Spleen (tissue), 13 donors: ENCODE measurements around the gene RBM38. TPM values are rescaled to one million over a fixed set of nuclear protein-coding genes. Genes with fewer than 3 reads are reported as not detected.
A peak's percentile ranks its signal among the peaks of the same experiment; 100 is the strongest.

ENCODE experiments used
- DNase-seq: peaks from one replicate; pipeline ENCODE4 v3.0.0-alpha.2; 2020
- H3K27ac ChIP-seq, 8 donors: fragments of 200-600 bp; sonication (generic) in 7 of 8; 1 replicate in 4 of 8; 2 replicates in 4 of 8; pipeline versions ENCODE4 v1.5.0 to v1.8.0; 2016 to 2021; ENCODE audit warnings: inconsistent platforms in 4 of 8, mild to moderate bottlenecking in 4 of 8, moderate library complexity in 1 of 8
- H3K27me3 ChIP-seq, 7 donors: fragments of 200-600 bp; sonication (generic) in 6 of 7; replicated peaks in 1 of 7; 1 replicate in 4 of 7; 2 replicates in 3 of 7; pipeline versions ENCODE4 v1.5.0 to v1.8.0; 2016 to 2021; ENCODE audit warnings: inconsistent platforms in 3 of 7, mild to moderate bottlenecking in 1 of 7
- H3K36me3 ChIP-seq, 6 donors: fragments of 200-600 bp; sonication (generic) in 5 of 6; 1 replicate in 4 of 6; 2 replicates in 2 of 6; pipeline versions ENCODE4 v1.5.0 to v1.8.0; 2016 to 2021; ENCODE audit warnings: inconsistent platforms in 2 of 6
- H3K4me1 ChIP-seq, 6 donors: fragments of 200-600 bp; sonication (generic) in 5 of 6; 1 replicate in 3 of 6; 2 replicates in 3 of 6; pipeline versions ENCODE4 v1.5.0 to v1.8.0; 2016 to 2021; ENCODE audit warnings: inconsistent platforms in 3 of 6
- H3K4me3 ChIP-seq, 8 donors: fragments of 200-600 bp; sonication (generic) in 7 of 8; 1 replicate in 4 of 8; 2 replicates in 4 of 8; pipeline versions ENCODE4 v1.5.0 to v1.8.0; 2016 to 2021; ENCODE audit warnings: inconsistent platforms in 4 of 8, mild to moderate bottlenecking in 4 of 8, moderate library complexity in 2 of 8
- H3K9me3 ChIP-seq, 8 donors: fragments of 200-600 bp; sonication (generic) in 7 of 8; 1 replicate in 4 of 8; 2 replicates in 4 of 8; pipeline versions ENCODE4 v1.5.0 to v1.8.0; 2016 to 2021; ENCODE audit warnings: inconsistent platforms in 4 of 8
- CTCF ChIP-seq, 11 experiments: fragments of 200-600 bp in 7 of 11; fragments of 450-650 bp in 4 of 11; sonication (generic) in 4 of 11; IDR thresholded peaks in 8 of 11; conservative IDR thresholded peaks in 3 of 11; 1 replicate in 7 of 11; 2 replicates in 4 of 11; pipeline versions ENCODE4 v1.4.0 to v1.8.0; 2016 to 2021; ENCODE audit warnings: antibody characterized with exemption in 11 of 11, inconsistent platforms in 4 of 11, mild to moderate bottlenecking in 1 of 11
- POLR2A ChIP-seq, 3 donors: fragments of 450-650 bp; IDR thresholded peaks; one replicate each; pipeline ENCODE4 v1.5.1; 2017; ENCODE audit warnings: antibody characterized with exemption in 3 of 3, mild to moderate bottlenecking in 1 of 3
- POLR2AphosphoS5 ChIP-seq, 3 donors: sonication (generic); formaldehyde crosslinking; IDR thresholded peaks; one replicate each; pipeline ENCODE4 v1.5.1; 2017; ENCODE audit warnings: antibody characterized with exemption in 3 of 3
- WGBS, 5 donors: extraction: QIAGEN DNeasy Blood & Tissue Kit in 3 of 5; methylation state at CpG; one replicate each; pipeline versions ENCODE4 v1.1.5 to v1.1.7; 2013 to 2018; 5-methylcytosine and 5-hydroxymethylcytosine counted together
- intact Hi-C: fragments of 100-400 bp; cut with DNase I; formaldehyde crosslinking; loops from one replicate; pipeline ENCODE4 v1.15.0; 2023; ENCODE audit warnings: low total_unique reads
- long read RNA-seq, 2 donors: transcript quantifications; one replicate each; lab custom pipeline, GENCODE V29; 2026
- polyA plus RNA-seq, 3 donors: library from polyadenylated mRNA; stranded (reverse); fragments of 200-250 nt; gene quantifications; one replicate each; pipeline ENCODE4 v1.2.1, GENCODE V29; 2013
- total RNA-seq, 7 donors: library from RNA; depleted of rRNA in 3 of 7; stranded (reverse); fragments of >200 nt in 3 of 7; fragmentation: NEBNext Ultra II Directional in 4 of 7; extraction: Animal tissue kit (Norgen Biotek cat#: 25700) in 4 of 7; gene quantifications; one replicate each; pipeline versions ENCODE4 v1.1.0 to v1.2.1, GENCODE V29; 2016 to 2021
- donor health status: healthy with polysubstance abuse.
- donor health status: DM: no; HTN: no; CAD: no; lungs with moderate emphysema.
- donor health status: DM: no; HTN: no; CAD: no.
- donor health status: Bipolar disorder and iron deficiency.
- donor health status: healthy.
- donor health status: DM: no; HTN: no; CAD: no.
- donor health status: DM: yes; HTN: yes; CAD: no.

The RBM38 gene
- total RNA-seq (100 to 1,000 TPM in 1 of 7 donors, 10 to 100 TPM in 6; 49.2 to 120 (median 61.6) TPM), polyA plus RNA-seq (10 to 100 TPM; 48.6 to 87.8 (median 81.2) TPM)
- long read RNA-seq, donor 1, transcript RBM38-203 (4 exons, 2,382 nt) = major isoform, 72 of 85 reads
- long read RNA-seq, donor 1, partial matches to known transcripts = 5 of 85 reads
- long read RNA-seq, donor 1, other reads (novel, unspliced or antisense) = 0 of 85 reads
- long read RNA-seq, donor 2, transcript RBM38-203 (4 exons, 2,382 nt) = major isoform, 60 of 65 reads
- long read RNA-seq, donor 2, partial matches to known transcripts = 0 of 65 reads
- long read RNA-seq, donor 2, other reads (novel, unspliced or antisense) = 0 of 65 reads

DNA sequence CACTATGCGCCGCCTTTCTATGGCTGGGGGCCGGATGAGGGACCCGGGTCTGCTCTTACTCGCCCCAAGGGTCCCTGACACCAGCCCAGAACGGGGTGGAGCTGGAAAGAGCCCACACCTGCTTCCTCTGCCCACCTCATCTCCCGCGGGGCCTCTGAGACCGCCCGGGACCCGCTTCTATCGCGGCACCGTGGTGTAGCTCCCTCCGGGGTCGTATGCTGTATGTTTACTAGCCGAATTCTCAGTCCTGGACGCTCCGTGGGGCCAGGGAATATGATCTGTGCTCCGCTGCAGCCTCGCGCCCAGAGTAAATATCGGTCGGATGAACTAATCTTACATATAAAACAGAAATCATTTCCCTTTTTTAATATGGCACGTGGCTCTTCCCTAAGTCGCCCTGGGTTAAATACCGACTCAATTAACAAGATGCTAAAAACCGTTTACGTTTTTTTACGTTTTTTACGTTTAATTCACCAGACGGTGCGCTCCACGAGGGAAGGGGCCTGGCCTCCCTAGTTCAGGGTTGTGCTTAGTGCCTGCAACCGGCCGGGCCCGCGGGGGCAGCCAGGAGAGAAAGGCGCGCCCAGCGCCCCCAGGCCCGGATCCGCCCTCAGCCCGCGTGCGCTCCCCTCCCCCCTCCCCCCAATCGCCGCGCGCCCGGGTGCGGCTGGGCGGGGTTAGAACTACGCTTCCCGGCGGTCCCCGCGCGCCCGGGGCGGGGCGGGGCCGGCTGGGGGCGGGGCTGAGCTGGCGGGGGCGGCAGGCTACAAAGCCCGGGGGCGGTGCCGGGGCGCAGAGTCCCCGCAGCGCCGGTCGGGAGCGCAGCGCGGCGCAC lies at the start of gene RBM38:
RBM38 (plus strand) TSS at position 793 of the 835 bp plus-strand sequence. CDS start 186 bp downstream, outside the sequence.
- WGBS, 5 donors = 15 to 24% (median 19%) methylated on average over 41 to 78 of the region's 78 CpGs
- TF ChIP-seq POLR2A (IDR thresholded peaks at IDR 0.05) = no peak
- peak in 1 of 11 experiments; percentile 4 for TF ChIP-seq CTCF (IDR thresholded peaks at IDR 0.05 in 8 of 11, conservative IDR thresholded peaks at IDR 0.05 in 3 of 11)
- peak; percentile 51 to 67 (median 62) for TF ChIP-seq POLR2AphosphoS5 (IDR thresholded peaks at IDR 0.05)
- peak; percentile 95 for DNase-seq
- Histone ChIP-seq H3K36me3 (peaks cover 0 to 30% (median 26%) of the 10 kb centered on the region in 6 donors), H3K4me1 (peaks cover 43 to 81% (median 63%) of the 10 kb centered on the region in 6 donors), H3K27me3 (no peaks in the 10 kb centered on the region), H3K9me3 (no peaks in the 10 kb centered on the region), H3K27ac (peak within 1 kb of the TSS; percentile 80 to 98 (median 92)), H3K4me3 (peak within 1 kb of the TSS; percentile 64 to 94 (median 76))
- intact Hi-C loops = no loop called here

DNA sequence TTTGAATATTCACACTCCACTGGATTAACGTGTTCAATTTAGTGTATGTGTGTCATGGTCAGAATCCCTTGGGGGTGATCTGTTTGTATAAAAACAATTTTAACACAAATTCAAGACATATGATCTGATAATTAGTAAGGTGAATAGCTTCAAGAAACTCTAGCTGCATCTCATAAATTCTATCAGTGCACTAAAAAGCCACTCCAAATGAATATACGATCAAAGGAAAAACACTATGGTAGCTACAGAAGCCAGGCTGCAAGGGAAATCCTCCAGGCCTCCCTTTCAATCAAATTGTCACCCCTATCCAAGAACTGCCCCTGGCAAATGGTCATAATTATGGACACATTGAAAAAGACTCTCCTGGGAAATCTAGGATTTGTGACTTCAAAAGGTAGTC lies 49.5 kb upstream of the RBM38 start:
- intact Hi-C loops = no loop called here
- Histone ChIP-seq H3K4me3 (no peak overlapping the region), H3K27ac (no peak overlapping the region), H3K4me1 (no peaks in the 10 kb centered on the region), H3K9me3 (no peaks in the 10 kb centered on the region), H3K36me3 (no peaks in the 10 kb centered on the region), H3K27me3 (peaks cover 0 to 38% (median 0%) of the 10 kb centered on the region in 7 donors)
- TF ChIP-seq CTCF (IDR thresholded peaks at IDR 0.05 in 8 of 11, conservative IDR thresholded peaks at IDR 0.05 in 3 of 11) (no peak), POLR2AphosphoS5 (IDR thresholded peaks at IDR 0.05) (no peak), POLR2A (IDR thresholded peaks at IDR 0.05) (no peak)
- WGBS, 5 donors = 71 to 75% (median 73%) methylated on average over 2 of the region's 2 CpGs
- DNase-seq = no peak

GRCh38 chr20:57342829-57343228 lies 48.4 kb upstream of the RBM38 start:
- no peak for TF ChIP-seq POLR2AphosphoS5 (IDR thresholded peaks at IDR 0.05)
- TF ChIP-seq POLR2A (IDR thresholded peaks at IDR 0.05) = no peak
- no peak for TF ChIP-seq CTCF (IDR thresholded peaks at IDR 0.05 in 8 of 11, conservative IDR thresholded peaks at IDR 0.05 in 3 of 11)
- no peaks in the 10 kb centered on the region for H3K4me1 ChIP-seq
- no peak overlapping the region for H3K4me3 ChIP-seq
- peaks cover 0 to 37% (median 0%) of the 10 kb centered on the region in 7 donors for H3K27me3 ChIP-seq
- no peak for DNase-seq
- WGBS, 5 donors = 48 to 60% (median 49%) methylated on average over 2 of the region's 2 CpGs
- H3K9me3 ChIP-seq = no peaks in the 10 kb centered on the region
- no peaks in the 10 kb centered on the region for H3K36me3 ChIP-seq
- intact Hi-C loops = no loop called here
- H3K27ac ChIP-seq = no peak overlapping the region
